IMR-90 (cell line): Measurements from ENCODE around the gene HSPB6. TPM values are rescaled to one million over a fixed set of nuclear protein-coding genes. Genes with fewer than 3 reads are reported as not detected.

Source experiments
- ATAC-seq: fragments of 200-7000 bp; cut with Tn5 transposase; 2 replicates; pipeline ENCODE4 v1.9.1; 2020; ENCODE audit warnings: low read depth, mild to moderate bottlenecking, moderate library complexity
- BruUV-seq: library from RNA; stranded (reverse); fragments of 400-500 nt; replicated peaks from 2 replicates; lab custom pipeline; 2021; lab: Mats Ljungman, UMichigan
- CTCF ChIA-PET: fragments of 300-600 bp; formaldehyde crosslinking; extraction: SDS; loops from one replicate; lab custom pipeline; 2021; ENCODE audit warnings: antibody characterized with exemption; lab: Yijun Ruan, JAX
- POLR2A ChIA-PET: fragments of 300-600 bp; sonication (Branson Sonifier 250); formaldehyde crosslinking; loops from one replicate; lab custom pipeline; 2022; ENCODE audit warnings: antibody characterized with exemption; ENCODE audit not compliant: unreplicated experiment; lab: Charles Lee
- DNase-seq: peaks from one replicate; pipeline ENCODE4 v3.0.0; 2013
- H2AFZ ChIP-seq: replicated peaks from 2 replicates; pipeline ENCODE3; 2013; ENCODE audit warnings: low read length, mild to moderate bottlenecking; ENCODE audit not compliant: poor library complexity
- H2AK5ac ChIP-seq: 2 replicates; pipeline ENCODE4 v1.6.1; 2013; ENCODE audit warnings: low read depth, low read length, inconsistent platforms
- H2AK9ac ChIP-seq: replicated peaks from 2 replicates; pipeline ENCODE3; 2013; ENCODE audit warnings: mild to moderate bottlenecking, low read depth, low read length, moderate library complexity; ENCODE audit not compliant: poor library complexity
- H2BK120ac ChIP-seq: 2 replicates; pipeline ENCODE4 v1.6.1; 2013; ENCODE audit warnings: low read depth, low read length, inconsistent platforms
- H2BK15ac ChIP-seq: 3 replicates; pipeline ENCODE4 v1.6.1; 2013; ENCODE audit warnings: low read depth, low read length, inconsistent platforms
- H2BK20ac ChIP-seq: 2 replicates; pipeline ENCODE4 v1.6.1; 2013; ENCODE audit warnings: low read depth, mild to moderate bottlenecking, inconsistent platforms, low read length, moderate library complexity
- H2BK5ac ChIP-seq: 2 replicates; pipeline ENCODE4 v1.6.1; 2013; ENCODE audit warnings: mild to moderate bottlenecking, low read depth, low read length, inconsistent platforms; ENCODE audit not compliant: poor library complexity, severe bottlenecking
- H3K14ac ChIP-seq: replicated peaks from 2 replicates; pipeline ENCODE4 v1.6.1; 2013; ENCODE audit warnings: low read depth, low read length, inconsistent platforms
- H3K18ac ChIP-seq: 2 replicates; pipeline ENCODE4 v1.6.1; 2013; ENCODE audit warnings: low read depth, low read length, control low read depth
- H3K23ac ChIP-seq: 2 replicates; pipeline ENCODE4 v1.6.1; 2013; ENCODE audit warnings: low read depth, low read length, inconsistent platforms
- H3K27ac ChIP-seq: 2 replicates; pipeline ENCODE4 v1.5.1; 2013; ENCODE audit warnings: mild to moderate bottlenecking, control low read depth, low read length; ENCODE audit not compliant: insufficient read depth
- H3K27me3 ChIP-seq: 2 replicates; pipeline ENCODE4 v1.6.1; 2013; ENCODE audit warnings: low read length; ENCODE audit not compliant: control insufficient read depth, insufficient read depth
- H3K36me3 ChIP-seq: 2 replicates; pipeline ENCODE4 v1.6.1; 2013; ENCODE audit warnings: low read length, mixed read lengths; ENCODE audit not compliant: control insufficient read depth, insufficient read depth
- H3K4ac ChIP-seq: 2 replicates; pipeline ENCODE4 v1.6.1; 2013; ENCODE audit warnings: low read depth, low read length, inconsistent platforms
- H3K4me1 ChIP-seq: 2 replicates; pipeline ENCODE4 v1.6.1; 2013; ENCODE audit warnings: low read length, mixed read lengths; ENCODE audit not compliant: control insufficient read depth, insufficient read depth
- H3K4me2 ChIP-seq: 2 replicates; pipeline ENCODE4 v1.6.1; 2013; ENCODE audit warnings: low read depth, mild to moderate bottlenecking, control low read depth, low read length, moderate library complexity
- H3K4me3 ChIP-seq: 2 replicates; pipeline ENCODE4 v1.5.1; 2013; ENCODE audit warnings: low read depth, mild to moderate bottlenecking, control low read depth, low read length, moderate library complexity; ENCODE audit not compliant: insufficient read depth
- H3K56ac ChIP-seq: 2 replicates; pipeline ENCODE4 v1.6.1; 2013; ENCODE audit warnings: low read length, inconsistent platforms; ENCODE audit not compliant: insufficient read depth; ENCODE audit errors: extremely low read depth
- H3K79me1 ChIP-seq, 2 experiments: 2 replicates each; pipeline ENCODE4 v1.6.1; 2013; ENCODE audit warnings: low read length in 2 of 2, inconsistent platforms in 1 of 2, low read depth in 1 of 2
- H3K9ac ChIP-seq: 2 replicates; pipeline ENCODE4 v1.6.1; 2013; ENCODE audit warnings: low read depth, low read length, control low read depth
- H3K9me1 ChIP-seq: 2 replicates; pipeline ENCODE4 v1.6.1; 2013; ENCODE audit warnings: low read length, inconsistent platforms; ENCODE audit not compliant: insufficient read depth
- H3K9me3 ChIP-seq: 2 replicates; pipeline ENCODE4 v1.6.1; 2013; ENCODE audit warnings: low read length; ENCODE audit not compliant: control insufficient read depth, insufficient read depth
- H4K20me1 ChIP-seq: 2 replicates; pipeline ENCODE4 v1.6.1; 2013; ENCODE audit warnings: low read length, inconsistent platforms; ENCODE audit not compliant: insufficient read depth
- H4K5ac ChIP-seq: 2 replicates; pipeline ENCODE4 v1.6.1; 2013; ENCODE audit warnings: mild to moderate bottlenecking, low read depth, low read length, control low read depth
- H4K8ac ChIP-seq, 2 experiments: 2 replicates each; pipeline ENCODE4 v1.6.1; 2013; ENCODE audit warnings: low read depth in 2 of 2, low read length in 2 of 2, control low read depth in 1 of 2, inconsistent platforms in 1 of 2
- H4K91ac ChIP-seq: 2 replicates; pipeline ENCODE4 v1.6.1; 2013; ENCODE audit warnings: low read depth, low read length, inconsistent platforms; ENCODE audit not compliant: insufficient read depth
- CEBPB ChIP-seq: IDR thresholded peaks from 2 replicates; pipeline ENCODE4 v1.6.1; 2012; ENCODE audit warnings: low read depth, low read length, improper control_type of control experiment
- CHD1 ChIP-seq: IDR thresholded peaks from 2 replicates; pipeline ENCODE4 v1.6.1; 2012; ENCODE audit warnings: low read depth, low read length, improper control_type of control experiment
- CTCF ChIP-seq: conservative IDR thresholded peaks from 2 replicates; pipeline ENCODE4 v1.5.1; 2012; ENCODE audit warnings: mild to moderate bottlenecking, low read depth, low read length, improper control_type of control experiment
- FOS ChIP-seq: fragments of 150-350 bp; IDR thresholded peaks from 2 replicates; pipeline ENCODE4 v1.6.1; 2016; ENCODE audit warnings: low read depth, low read length
- MAFK ChIP-seq: IDR thresholded peaks from 2 replicates; pipeline ENCODE4 v1.6.1; 2012; ENCODE audit warnings: low read depth, low read length, improper control_type of control experiment
- MXI1 ChIP-seq: IDR thresholded peaks from 2 replicates; pipeline ENCODE4 v1.6.1; 2012; ENCODE audit warnings: low read depth, mild to moderate bottlenecking, low read length, moderate library complexity, borderline replicate concordance
- NFE2L2 ChIP-seq: fragments of 150-350 bp; IDR thresholded peaks from 2 replicates; pipeline ENCODE4 v1.6.1; 2016; ENCODE audit warnings: low read depth, mild to moderate bottlenecking, low read length
- POLR2A ChIP-seq: IDR thresholded peaks from 2 replicates; pipeline ENCODE4 v1.6.1; 2012; ENCODE audit warnings: mild to moderate bottlenecking, low read depth, low read length
- RAD21 ChIP-seq: IDR thresholded peaks from 2 replicates; pipeline ENCODE4 v1.6.1; 2012; ENCODE audit warnings: low read length, improper control_type of control experiment
- RCOR1 ChIP-seq: IDR thresholded peaks from 2 replicates; pipeline ENCODE4 v1.6.1; 2012; ENCODE audit warnings: mild to moderate bottlenecking, low read length, improper control_type of control experiment; ENCODE audit not compliant: insufficient replicate concordance
- SMC3 ChIP-seq: fragments of 150-350 bp; IDR thresholded peaks from 2 replicates; pipeline ENCODE4 v1.6.1; 2016; ENCODE audit warnings: low read depth, mild to moderate bottlenecking, antibody characterized with exemption, low read length, moderate library complexity
- USF2 ChIP-seq: fragments of 150-350 bp; IDR thresholded peaks from 2 replicates; pipeline ENCODE4 v1.6.1; 2017; ENCODE audit warnings: mild to moderate bottlenecking, antibody characterized with exemption, low read length, low read depth
- WGBS, 2 experiments: methylation state at CpG; one replicate each; pipeline versions ENCODE4 v1.1.5 to v1.1.7; 2013; ENCODE audit warnings: missing lambda C conversion rate in 2 of 2; ENCODE audit not compliant: insufficient read length in 1 of 2; ENCODE audit errors: extremely low coverage in 2 of 2; 5-methylcytosine and 5-hydroxymethylcytosine counted together
- dilution Hi-C: fragments of 300-500 bp; cut with HindIII; formaldehyde crosslinking; loops from one replicate; pipeline ENCODE4 v1.14.3; 2018; ENCODE audit warnings: low sequenced_read_pairs; ENCODE audit not compliant: unreplicated experiment
- in situ Hi-C: fragments of 300-500 bp; cut with MboI; formaldehyde crosslinking; loops from 3 replicates; pipeline ENCODE4 v1.14.3; 2019; ENCODE audit warnings: low sequenced_read_pairs, inconsistent platforms, mixed read lengths
- intact Hi-C: fragments of 100-400 bp; cut with micrococcal nuclease; formaldehyde crosslinking; loops from 2 replicates; pipeline ENCODE4 v1.10.0; 2022
- polyA plus RNA-seq, 3 experiments: library from polyadenylated mRNA; depleted of rRNA; stranded (reverse); fragments of >200 nt; gene quantifications; 2 replicates each; pipeline ENCODE4 v1.2.3, GENCODE V29; 2012; ENCODE audit warnings: low replicate concordance in 1 of 3
- total RNA-seq: library from RNA; depleted of rRNA; stranded (reverse); fragments of >200 nt; gene quantifications from 2 replicates; pipeline ENCODE4 v1.2.3, GENCODE V29; 2012

Gene HSPB6
- total and polyA plus RNA-seq, 2 of the 4 experiments (the other 2 are of a cell fraction) = 5.7 to 206 TPM

- Histone ChIP-seq H2AK9ac (no peak overlapping the region), H3K4me1 (no peaks in the 10 kb centered on the region), H3K4ac (no peak overlapping the region), H3K4me3 (no peak overlapping the region), H2AFZ (no peak overlapping the region), H4K5ac (no peak overlapping the region), H3K18ac (no peak overlapping the region), H3K9me3 (no peaks in the 10 kb centered on the region), H3K14ac (no peak overlapping the region), H3K4me2 (no peak overlapping the region), H3K79me1 (no peaks in the 10 kb centered on the region), H4K20me1 (no peaks in the 10 kb centered on the region), H2BK20ac (no peak overlapping the region), H4K8ac (no peak overlapping the region), H3K27ac (no peak overlapping the region), H3K23ac (no peak overlapping the region), H2BK15ac (no peak overlapping the region), H3K9ac (no peak overlapping the region), H3K36me3 (peaks cover 24% of the 10 kb centered on the region), H2BK120ac (no peak overlapping the region), H3K56ac (no peak overlapping the region), H2BK5ac (no peak overlapping the region), H2AK5ac (no peak overlapping the region), H3K27me3 (no peaks in the 10 kb centered on the region), H3K9me1 (no peaks in the 10 kb centered on the region), H4K91ac (no peak overlapping the region)
- no CpG with 5 or more reads among the region's 11 CpGs for WGBS, 2 experiments
- ATAC-seq = no peak
- no peak for DNase-seq
- in situ Hi-C loops (no loop called here), dilution Hi-C loops (no loop called here), intact Hi-C loops (no loop called here)
- TF ChIP-seq CHD1 = no peak
- no peak for TF ChIP-seq RAD21
- no peak for TF ChIP-seq MAFK
- TF ChIP-seq SMC3 = no peak
- TF ChIP-seq USF2 = no peak
- no peak for TF ChIP-seq POLR2A
- TF ChIP-seq MXI1 = no peak
- no peak for TF ChIP-seq CTCF
- no peak for TF ChIP-seq CEBPB
- TF ChIP-seq RCOR1 = no peak
- no peak for TF ChIP-seq FOS
- TF ChIP-seq NFE2L2 = no peak
- BruUV-seq = no TSS peak
- ChIA-PET POLR2A (no interaction called here), CTCF (no interaction called here)
Measured at GRCh38 chr19:35766571-35767104, 9.8 kb upstream of the HSPB6 start.
